Peyer's patch (tissue), 4 donors: ENCODE measurements around the gene H2BK1.

ENCODE experiments used
- CTCF ChIP-seq, 6 experiments: fragments of 450-650 bp in 4 of 6; fragments of 200-600 bp in 2 of 6; sonication (generic) in 1 of 6; IDR thresholded peaks; one replicate each; pipeline ENCODE4 v1.5.1; 2017 to 2019; ENCODE audit warnings: antibody characterized with exemption in 6 of 6, mild to moderate bottlenecking in 3 of 6, moderate library complexity in 1 of 6
- POLR2A ChIP-seq, 2 donors: fragments of 450-650 bp; IDR thresholded peaks; one replicate each; pipeline ENCODE4 v1.5.1; 2017; ENCODE audit warnings: antibody characterized with exemption in 2 of 2, mild to moderate bottlenecking in 2 of 2, moderate library complexity in 2 of 2

DNA sequence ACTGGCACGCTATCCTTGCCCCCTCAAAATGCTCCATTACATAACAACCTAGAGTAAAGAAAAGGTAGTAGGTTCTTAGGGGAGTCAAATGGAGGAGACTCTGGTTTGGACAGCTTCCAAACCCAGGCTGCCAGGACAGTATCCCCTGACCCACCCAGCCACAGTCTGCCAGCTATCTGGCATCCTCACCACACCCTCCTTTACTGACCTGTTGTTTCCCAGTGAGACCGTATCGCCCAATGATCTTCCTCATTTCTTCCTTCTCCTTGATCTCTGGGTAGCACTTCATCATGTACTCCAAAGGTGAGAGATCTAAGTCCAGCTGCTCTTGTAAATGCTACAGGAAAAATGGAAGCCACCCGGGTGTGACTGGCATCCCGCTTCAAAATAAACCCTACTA, 5.1 kb upstream of the H2BK1 start:
- no peak for TF ChIP-seq CTCF (IDR thresholded peaks at IDR 0.05)
- no peak for TF ChIP-seq POLR2A (IDR thresholded peaks at IDR 0.05)
